Activated CD8-positive, alpha-beta T cell treated with anti-CD3 and anti-CD28 coated beads, Interleukin-2, amount 10 ng/mL, durations not matched to agents 7 days and 5 days (primary cell): Measurements from ENCODE around the gene ZNF552. TPM values are rescaled to one million over a fixed set of nuclear protein-coding genes. Genes with fewer than 3 reads are reported as not detected.
"Not testable (repeated sequence)": the region's sequence is repeated elsewhere in the genome, so short reads cannot be mapped to it uniquely, and the experiment has no call there.

Experiments
- ATAC-seq: fragments of 150-1000 bp; cut with Tn5 transposase; one replicate; pipeline ENCODE4 v1.10.0; 2021; ENCODE audit warnings: moderate library complexity
- CTCF ChIA-PET: fragments of 350-600 bp; sonication (Branson Sonifier 250); formaldehyde crosslinking; loops from one replicate; lab custom pipeline; 2021; ENCODE audit warnings: antibody characterized with exemption; lab: Charles Lee
- POLR2A ChIA-PET: fragments of 350-600 bp; sonication (Branson Sonifier 250); formaldehyde crosslinking; loops from one replicate; lab custom pipeline; 2021; ENCODE audit warnings: antibody characterized with exemption; lab: Charles Lee
- DNase-seq: peaks from one replicate; pipeline ENCODE4 v3.0.0-alpha.2; 2020
- H3K27ac Mint-ChIP-seq: one replicate; pipeline ENCODE4 v1.8.0; 2021; ENCODE audit warnings: mild to moderate bottlenecking, mixed read lengths
- H3K27me3 Mint-ChIP-seq: one replicate; pipeline ENCODE4 v1.8.0; 2021; ENCODE audit warnings: low read depth, mixed read lengths
- H3K36me3 Mint-ChIP-seq: one replicate; pipeline ENCODE4 v1.8.0; 2021; ENCODE audit warnings: low read depth, mixed read lengths
- H3K4me1 Mint-ChIP-seq: one replicate; pipeline ENCODE4 v1.8.0; 2021; ENCODE audit warnings: low read depth, mixed read lengths
- H3K4me3 Mint-ChIP-seq: one replicate; pipeline ENCODE4 v1.8.0; 2021; ENCODE audit warnings: mild to moderate bottlenecking, mixed read lengths
- H3K9me3 Mint-ChIP-seq: one replicate; pipeline ENCODE4 v1.8.0; 2022; ENCODE audit warnings: mixed read lengths; ENCODE audit not compliant: insufficient read depth
- total RNA-seq, 2 experiments: library from RNA; stranded (reverse); gene quantifications; one replicate each; pipeline ENCODE4 v1.2.3, GENCODE V29; 2021

ZNF552 gene
- total RNA-seq, 2 experiments from 2014 or later: 7.1 to 9.7 TPM

- H3K36me3 Mint-ChIP-seq: peaks cover 49% of the 10 kb centered on the region
- no peaks in the 10 kb centered on the region for H3K27me3 Mint-ChIP-seq
- ATAC-seq: no peak
- H3K4me3 Mint-ChIP-seq: no peak overlapping the region
- DNase-seq: no peak
- no peaks in the 10 kb centered on the region for H3K9me3 Mint-ChIP-seq
- peak overlapping the region; percentile 21 for H3K27ac Mint-ChIP-seq
- CTCF ChIA-PET: interaction anchor here (0.6 kb wide), 1 partner anchor 121 kb away, joined by 3 read pairs; the partner anchor contains the start of gene ZNF551
- H3K4me1 Mint-ChIP-seq: peaks cover 37% of the 10 kb centered on the region
- POLR2A ChIA-PET: no interaction called here
Observed at GRCh38 chr19:57802269-57802668, 12.4 kb downstream of the ZNF552 start.

- ATAC-seq: no peak
- H3K27ac Mint-ChIP-seq: no peak overlapping the region
- H3K36me3 Mint-ChIP-seq: peaks cover 51% of the 10 kb centered on the region
- POLR2A ChIA-PET: interaction anchor here (1.4 kb wide), 1 partner anchor 18 kb away, joined by 7 read pairs; no protein-coding TSS in a partner anchor
- no peak overlapping the region for H3K4me3 Mint-ChIP-seq
- peaks cover 36% of the 10 kb centered on the region for H3K4me1 Mint-ChIP-seq
- no peaks in the 10 kb centered on the region for H3K27me3 Mint-ChIP-seq
- DNase-seq: no peak
- CTCF ChIA-PET: interaction anchor here (1.5 kb wide), 1 partner anchor 18 kb away, joined by 3 read pairs; no protein-coding TSS in a partner anchor
- H3K9me3 Mint-ChIP-seq: no peaks in the 10 kb centered on the region
Observed at GRCh38 chr19:57800696-57801095, 14.0 kb downstream of the ZNF552 start.

GRCh38 chr19:57796580-57796979, 18.1 kb downstream of the ZNF552 start:
- CTCF ChIA-PET, H3K4me3 Mint-ChIP-seq, H3K27ac Mint-ChIP-seq, H3K27me3 Mint-ChIP-seq, DNase-seq, POLR2A ChIA-PET, H3K9me3 Mint-ChIP-seq, ATAC-seq: not testable (repeated sequence)
- Mint-ChIP-seq H3K4me1 (peaks cover 12% of the 10 kb centered on the region), H3K36me3 (peaks cover 53% of the 10 kb centered on the region)

GRCh38 chr19:57789288-57789687, 25.4 kb downstream of the ZNF552 start:
- ATAC-seq: no peak

GRCh38 chr19:57788114-57788692, 26.5 kb downstream of the ZNF552 start:
- peaks cover 45% of the 10 kb centered on the region for H3K9me3 Mint-ChIP-seq
- H3K4me1 Mint-ChIP-seq: peaks cover 18% of the 10 kb centered on the region
- H3K36me3 Mint-ChIP-seq: peaks cover 74% of the 10 kb centered on the region
- no peak for ATAC-seq
- H3K27ac Mint-ChIP-seq: no peak overlapping the region
- no peaks in the 10 kb centered on the region for H3K27me3 Mint-ChIP-seq
- ChIA-PET CTCF (no interaction called here), POLR2A (interaction anchor here (0.6 kb wide), 1 partner anchor 271 kb away, joined by 3 read pairs; the partner anchor contains the start of gene ZNF135)
- no peak for DNase-seq
- no peak overlapping the region for H3K4me3 Mint-ChIP-seq

More at GRCh38 chr19:57789288-57789687, 25.4 kb downstream of the ZNF552 start:
- peaks cover 77% of the 10 kb centered on the region for H3K36me3 Mint-ChIP-seq
- ChIA-PET CTCF (no interaction called here), POLR2A (no interaction called here)
- H3K9me3 Mint-ChIP-seq: peaks cover 45% of the 10 kb centered on the region
- DNase-seq: no peak
- H3K4me1 Mint-ChIP-seq: peaks cover 18% of the 10 kb centered on the region
- no peak overlapping the region for H3K27ac Mint-ChIP-seq
- H3K4me3 Mint-ChIP-seq: no peak overlapping the region
- H3K27me3 Mint-ChIP-seq: no peaks in the 10 kb centered on the region

- Mint-ChIP-seq H3K27ac (no peak overlapping the region), H3K9me3 (peaks cover 49% of the 10 kb centered on the region), H3K36me3 (peaks cover 73% of the 10 kb centered on the region), H3K27me3 (no peaks in the 10 kb centered on the region), H3K4me1 (peaks cover 18% of the 10 kb centered on the region), H3K4me3 (no peak overlapping the region)
- ChIA-PET POLR2A (no interaction called here), CTCF (no interaction called here)
- DNase-seq: no peak
- ATAC-seq: no peak
Observed at GRCh38 chr19:57786906-57787305, 27.8 kb downstream of the ZNF552 start.

- POLR2A ChIA-PET: no interaction called here
- no peaks in the 10 kb centered on the region for H3K27me3 Mint-ChIP-seq
- no peak overlapping the region for H3K4me3 Mint-ChIP-seq
- no peak for ATAC-seq
- H3K4me1 Mint-ChIP-seq: peaks cover 18% of the 10 kb centered on the region
- H3K27ac Mint-ChIP-seq: no peak overlapping the region
- DNase-seq: no peak
- H3K9me3 Mint-ChIP-seq: peaks cover 52% of the 10 kb centered on the region
- CTCF ChIA-PET: no interaction called here
- peaks cover 73% of the 10 kb centered on the region for H3K36me3 Mint-ChIP-seq
Observed at GRCh38 chr19:57786286-57786685, 28.4 kb downstream of the ZNF552 start.

GRCh38 chr19:57779220-57779845, 35.4 kb downstream of the ZNF552 start:
- CTCF ChIA-PET: no interaction called here

GRCh38 chr19:57778336-57778735, 36.4 kb downstream of the ZNF552 start:
- peaks cover 66% of the 10 kb centered on the region for H3K9me3 Mint-ChIP-seq
- POLR2A ChIA-PET: no interaction called here
- CTCF ChIA-PET: no interaction called here
- peaks cover 7% of the 10 kb centered on the region for H3K4me1 Mint-ChIP-seq
- no peaks in the 10 kb centered on the region for H3K27me3 Mint-ChIP-seq
- no peak for DNase-seq
- H3K4me3 Mint-ChIP-seq: no peak overlapping the region
- H3K36me3 Mint-ChIP-seq: peaks cover 85% of the 10 kb centered on the region
- no peak for ATAC-seq
- H3K27ac Mint-ChIP-seq: no peak overlapping the region

More at GRCh38 chr19:57779220-57779845, 35.4 kb downstream of the ZNF552 start:
- Mint-ChIP-seq H3K4me3 (no peak overlapping the region), H3K27me3 (no peaks in the 10 kb centered on the region), H3K4me1 (peaks cover 2% of the 10 kb centered on the region), H3K9me3 (peaks cover 60% of the 10 kb centered on the region), H3K36me3 (peaks cover 82% of the 10 kb centered on the region), H3K27ac (no peak overlapping the region)
- ATAC-seq (no peak), DNase-seq (no peak)
- POLR2A ChIA-PET: no interaction called here

GRCh38 chr19:57776764-57777296, 37.9 kb downstream of the ZNF552 start:
- H3K27ac Mint-ChIP-seq: no peak overlapping the region
- H3K4me3 Mint-ChIP-seq: no peak overlapping the region
- ChIA-PET CTCF (no interaction called here), POLR2A (interaction anchor here (0.6 kb wide), 1 partner anchor 42 kb away, joined by 3 read pairs; no protein-coding TSS in a partner anchor)
- ATAC-seq (no peak), DNase-seq (no peak)
- no peaks in the 10 kb centered on the region for H3K27me3 Mint-ChIP-seq
- H3K4me1 Mint-ChIP-seq: peaks cover 18% of the 10 kb centered on the region
- H3K9me3 Mint-ChIP-seq: peaks cover 70% of the 10 kb centered on the region
- H3K36me3 Mint-ChIP-seq: peaks cover 90% of the 10 kb centered on the region

GRCh38 chr19:57773488-57773887, 41.2 kb downstream of the ZNF552 start:
- Mint-ChIP-seq H3K27me3 (no peaks in the 10 kb centered on the region), H3K27ac (peak overlapping the region; percentile 7), H3K4me3 (no peak overlapping the region), H3K36me3 (peaks cover 82% of the 10 kb centered on the region), H3K4me1 (peaks cover 39% of the 10 kb centered on the region), H3K9me3 (peaks cover 40% of the 10 kb centered on the region)
- no peak for ATAC-seq
- no peak for DNase-seq
- ChIA-PET POLR2A (no interaction called here), CTCF (no interaction called here)

GRCh38 chr19:57771417-57771816, 43.3 kb downstream of the ZNF552 start:
- Mint-ChIP-seq H3K27me3 (no peaks in the 10 kb centered on the region), H3K4me3 (no peak overlapping the region), H3K4me1 (peaks cover 39% of the 10 kb centered on the region), H3K9me3 (peaks cover 32% of the 10 kb centered on the region), H3K36me3 (peaks cover 73% of the 10 kb centered on the region), H3K27ac (no peak overlapping the region)
- ChIA-PET POLR2A (interaction anchor here (0.6 to 1.4 kb wide), 2 partner anchors 9 to 146 kb away, joined by 3 read pairs; no protein-coding TSS in a partner anchor), CTCF (no interaction called here)
- ATAC-seq (no peak), DNase-seq (no peak)
